IPS DF 19.7 (cell line): ENCODE measurements around the gene DDX49.

Experiments
- DNase-seq: peaks from one replicate; pipeline ENCODE4 v3.0.0-alpha.2; 2013; ENCODE audit warnings: low read depth, low spot score

Gene DDX49

GRCh38 chr19:18972851-18973250 lies 53.3 kb downstream of the DDX49 start:
- no peak for DNase-seq

- no peak for DNase-seq
Observed at GRCh38 chr19:18975011-18975410, 55.5 kb downstream of the DDX49 start.

- DNase-seq, result no peak
Observed at GRCh38 chr19:18975869-18976268, 56.4 kb downstream of the DDX49 start.
